NCI-H524 (cell line): ENCODE measurements around the gene AUTS2.
A peak's percentile ranks its signal among the peaks of the same experiment; 100 is the strongest.

Source experiments
- DNase-seq, 2 experiments: peaks; one replicate each; lab custom pipeline; 2025; lab: John Stamatoyannopoulos, UW

The AUTS2 gene

GRCh38 chr7:69624435-69625230, 26.4 kb downstream of the AUTS2 start:
- DNase-seq = peak; percentile 56 to 89

GRCh38 chr7:69625238-69625637, 27.0 kb downstream of the AUTS2 start:
- DNase-seq = no peak

DNA sequence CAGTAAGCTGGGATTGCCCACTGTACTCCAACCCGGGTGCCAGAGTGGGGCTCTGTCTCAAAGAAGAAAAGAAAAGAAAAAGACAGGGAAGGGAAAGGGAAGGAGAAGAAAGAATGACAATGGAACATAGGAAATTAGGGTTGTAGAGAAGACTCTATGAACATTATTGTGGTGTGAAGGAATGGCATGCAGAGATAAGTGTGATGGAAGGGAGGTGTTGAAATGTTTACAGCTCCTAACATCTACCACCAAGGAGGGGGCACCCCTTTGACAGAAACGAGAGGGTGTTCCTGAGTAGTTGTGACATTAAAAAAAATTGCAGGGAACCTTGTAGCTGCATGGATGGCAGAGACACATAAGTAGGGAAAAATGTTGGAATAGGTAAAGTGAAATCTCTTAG, 27.5 kb downstream of the AUTS2 start:
- no peak for DNase-seq

GRCh38 chr7:69630292-69630691, 32.0 kb downstream of the AUTS2 start:
- DNase-seq = no peak

- no peak for DNase-seq
These were observed 32.9 kb downstream of the AUTS2 start for GRCh38 chr7:69631131-69631530.

GRCh38 chr7:69632280-69632679, 34.0 kb downstream of the AUTS2 start:
- DNase-seq = no peak

DNA sequence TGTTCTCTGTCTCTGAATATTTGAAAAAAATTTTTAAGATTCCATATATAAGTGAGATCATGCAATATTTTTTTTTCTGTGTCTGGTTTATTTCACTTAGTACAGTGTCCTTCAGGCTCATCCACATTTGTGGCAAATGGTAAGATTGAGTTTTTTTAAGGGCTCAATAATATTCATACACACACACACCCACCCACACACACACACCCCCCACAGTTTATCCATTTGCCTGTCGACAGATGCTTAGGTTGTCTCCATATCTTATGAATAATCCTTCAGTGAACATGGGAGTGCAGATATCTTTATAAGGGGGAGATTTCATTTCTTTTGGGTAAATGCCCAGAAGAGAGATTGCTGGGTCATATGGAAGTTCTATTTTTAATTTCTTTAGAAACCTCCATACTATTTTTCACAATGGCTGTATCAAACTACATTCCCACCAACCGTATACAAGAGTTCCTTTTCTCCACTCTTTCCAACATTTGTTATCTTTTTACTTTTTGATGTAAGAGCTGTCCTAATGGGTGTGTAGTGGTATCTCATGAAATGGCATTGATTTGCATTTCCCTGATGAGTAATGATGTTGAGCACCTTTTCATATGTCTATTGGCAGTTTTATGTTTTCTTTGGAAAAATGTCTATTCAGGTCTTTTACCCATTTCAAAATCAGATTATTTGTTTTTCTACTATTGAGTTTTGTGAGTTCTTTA, 35.0 kb downstream of the AUTS2 start:
- DNase-seq = peak in 1 of 2 experiments; percentile 48

- DNase-seq = no peak
These were observed 37.4 kb downstream of the AUTS2 start for GRCh38 chr7:69635555-69636185.

DNA sequence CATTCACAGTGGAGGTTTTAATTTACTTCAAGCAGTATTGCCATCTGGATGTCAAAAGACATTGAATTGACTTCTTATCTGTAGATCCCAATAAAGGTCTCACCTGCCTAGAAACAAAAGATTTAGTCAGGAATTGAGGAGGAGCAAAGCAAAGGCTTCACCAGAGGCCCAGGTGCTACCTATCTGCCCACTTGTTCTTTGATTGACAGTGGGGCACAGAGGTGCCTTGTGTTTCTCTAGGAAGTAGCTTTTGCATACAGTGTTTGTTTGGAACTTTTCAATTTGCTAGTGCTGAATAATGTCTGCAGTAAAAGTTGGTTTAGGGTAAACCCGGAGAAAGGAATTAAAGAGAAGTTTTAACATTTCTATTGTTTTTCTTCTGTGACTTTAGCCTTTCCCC, 40.4 kb downstream of the AUTS2 start:
- no peak for DNase-seq

DNA sequence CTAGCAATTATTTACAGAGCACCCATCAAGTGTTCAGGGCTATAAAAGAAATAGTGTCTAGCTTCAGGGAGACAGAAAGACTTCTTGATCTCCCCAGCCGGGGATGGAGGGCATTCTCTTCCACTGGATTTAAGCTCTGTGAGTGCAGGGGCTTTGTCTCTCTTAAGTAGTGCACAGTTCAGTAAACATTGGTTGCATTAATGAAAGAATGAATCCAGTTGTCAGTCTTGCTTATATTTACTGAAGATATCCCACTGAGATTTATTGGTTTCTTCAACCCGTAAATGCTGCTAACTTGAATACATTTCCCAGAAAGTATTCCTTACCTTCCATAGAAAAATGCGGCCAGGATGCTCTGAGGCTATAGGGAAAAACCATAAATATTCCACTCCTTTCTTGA, 41.9 kb downstream of the AUTS2 start:
- no peak for DNase-seq

GRCh38 chr7:69640925-69641594, 42.8 kb downstream of the AUTS2 start:
- DNase-seq = no peak

- no peak for DNase-seq
These were observed 45.0 kb downstream of the AUTS2 start for GRCh38 chr7:69643265-69643664.

DNA sequence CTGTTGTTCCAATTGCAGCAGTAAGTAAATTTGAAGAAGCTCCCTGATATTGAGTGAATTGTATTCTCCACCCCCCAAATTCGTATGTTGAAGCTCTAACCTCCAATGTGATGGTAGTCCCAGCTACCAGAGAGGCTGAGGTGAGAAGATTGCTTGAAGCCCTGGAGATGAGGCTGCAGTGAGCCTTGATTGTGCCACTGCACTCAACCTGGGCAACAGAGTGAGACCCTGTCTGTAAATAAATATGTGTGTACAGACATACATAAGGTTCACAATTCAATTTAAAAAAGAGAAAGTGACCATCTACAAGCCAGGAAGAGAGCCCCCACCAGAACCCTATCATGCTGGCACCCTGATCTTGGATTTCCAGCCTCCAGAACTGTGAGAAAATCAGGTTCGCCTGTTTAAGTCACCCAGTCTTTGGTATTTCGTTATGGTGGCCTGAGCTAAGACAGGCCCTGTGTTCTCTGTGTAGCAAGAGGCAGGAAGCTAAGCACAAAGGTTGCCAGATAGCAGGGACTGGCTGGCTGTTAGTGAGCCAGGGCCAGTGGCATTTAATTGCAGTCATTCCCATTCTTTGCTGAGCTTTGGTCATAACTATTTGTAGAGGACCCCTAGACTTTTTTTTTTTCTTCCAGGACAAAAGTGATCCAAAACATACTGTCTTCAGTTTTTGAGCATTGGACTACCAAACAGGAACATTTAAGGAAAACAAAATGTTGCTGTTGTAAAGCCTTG, 45.6 kb downstream of the AUTS2 start:
- DNase-seq = no peak

GRCh38 chr7:69645683-69646082, 47.4 kb downstream of the AUTS2 start:
- no peak for DNase-seq

DNA sequence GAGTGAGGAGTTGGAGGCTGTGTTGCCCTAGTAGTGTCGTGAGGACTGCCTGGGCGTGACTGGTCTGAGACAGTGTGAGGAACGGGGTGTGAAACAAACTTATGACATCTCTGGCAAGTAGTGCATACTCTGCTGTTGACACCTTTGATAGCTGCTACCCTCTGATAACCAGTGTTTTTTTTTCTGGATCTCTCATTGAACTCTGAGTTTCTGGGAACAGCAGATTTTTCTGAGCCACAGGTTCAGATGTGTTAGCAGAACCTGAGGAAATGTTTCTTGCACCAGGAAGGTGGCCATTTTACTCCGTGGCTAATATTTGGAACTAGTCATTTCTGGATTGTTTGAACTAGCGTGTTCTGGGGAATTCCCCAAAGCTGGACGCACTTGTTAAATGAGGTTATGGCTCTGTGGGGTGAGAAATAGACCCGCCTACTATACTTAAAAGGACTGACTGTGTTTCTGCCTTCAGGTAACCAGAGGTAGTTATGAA, 52.9 kb downstream of the AUTS2 start:
- DNase-seq = no peak

GRCh38 chr7:69652947-69653701, 54.8 kb downstream of the AUTS2 start:
- DNase-seq = no peak

DNA sequence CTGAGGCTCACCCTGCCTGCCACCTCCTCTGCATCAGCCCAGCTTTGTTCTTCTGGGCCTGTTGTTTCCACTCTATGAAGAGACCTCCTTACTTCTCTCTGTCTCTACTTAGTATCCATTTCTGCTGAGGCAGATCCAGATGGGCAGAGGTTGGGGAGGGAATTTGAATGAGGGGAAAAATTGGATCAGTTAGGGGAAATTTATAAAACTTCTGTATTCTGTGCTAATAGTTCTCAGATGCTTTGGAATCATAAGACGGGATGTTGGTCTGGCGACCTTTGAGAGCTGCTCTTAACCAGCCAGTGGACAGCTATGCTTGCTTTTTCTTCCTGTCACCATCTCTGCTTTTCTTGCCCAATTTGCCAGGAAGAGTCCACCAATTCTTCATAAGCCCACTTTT, 55.5 kb downstream of the AUTS2 start:
- DNase-seq = no peak

- DNase-seq = peak in 1 of 2 experiments; percentile 18
These were observed 56.1 kb downstream of the AUTS2 start for GRCh38 chr7:69654381-69654780.

GRCh38 chr7:69654849-69655707, 56.8 kb downstream of the AUTS2 start:
- DNase-seq = peak in 1 of 2 experiments; percentile 37

DNA sequence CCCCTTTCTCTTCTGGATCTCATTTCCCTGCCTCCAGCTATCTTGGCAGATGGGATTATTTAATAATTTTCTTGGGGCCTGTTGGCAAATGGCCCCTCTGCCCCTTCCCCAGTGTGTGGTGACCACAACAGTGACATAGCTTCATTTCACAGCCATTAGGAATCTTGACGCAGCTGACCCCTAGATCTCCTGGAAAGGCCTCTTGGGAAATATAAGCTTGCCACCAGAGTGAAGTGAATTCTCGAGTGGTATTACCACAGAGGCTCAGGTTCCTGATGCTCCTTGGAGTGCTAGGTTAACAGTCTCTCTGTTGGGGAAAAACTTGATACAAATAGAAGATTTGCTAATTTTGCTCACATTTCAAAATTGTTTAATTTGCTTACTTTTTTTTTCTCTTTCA, 57.8 kb downstream of the AUTS2 start:
- DNase-seq = peak in 1 of 2 experiments; percentile 49
